ENCODE data around the gene PCDHB11.
A peak's percentile ranks its signal among the peaks of the same experiment; 100 is the strongest.
"Not testable (repeated sequence)": the region's sequence is repeated elsewhere in the genome, so short reads cannot be mapped to it uniquely, and the experiment has no call there.

PCDHB11 gene

DNA sequence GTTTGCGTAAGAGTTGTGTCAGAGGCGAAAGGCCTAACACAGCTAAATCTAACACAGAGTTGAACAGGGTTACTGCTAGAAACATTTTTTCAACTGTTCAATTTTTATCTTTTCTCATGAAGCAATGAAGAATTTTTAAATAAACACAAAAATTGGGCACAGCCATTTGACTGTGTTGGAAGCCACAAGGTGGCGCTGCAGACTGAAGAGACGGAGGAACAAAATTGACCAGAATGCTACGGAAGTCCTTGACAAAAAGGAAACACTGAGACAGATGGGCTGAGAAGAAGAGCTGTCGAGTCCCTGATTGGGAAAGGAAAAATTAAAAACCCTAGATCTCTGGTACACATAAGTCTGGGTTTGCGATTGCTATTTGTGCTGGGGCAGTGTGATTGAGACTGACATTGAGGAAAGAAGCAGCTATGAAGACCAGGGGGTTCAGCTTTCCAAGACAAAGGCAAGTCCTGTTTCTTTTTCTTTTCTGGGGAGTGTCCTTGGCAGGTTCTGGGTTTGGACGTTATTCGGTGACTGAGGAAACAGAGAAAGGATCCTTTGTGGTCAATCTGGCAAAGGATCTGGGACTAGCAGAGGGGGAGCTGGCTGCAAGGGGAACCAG lies 12.4 kb upstream of the PCDHB11 start, which contains the start of gene PCDHB9:
Gene PCDHB9 (plus strand): TSS at position 265 of the 616 bp plus-strand sequence. CDS start 158 bp downstream, at position 423.
- peak; percentile 50 for DNase-seq (ENCODE audit: low spot score)

DNA sequence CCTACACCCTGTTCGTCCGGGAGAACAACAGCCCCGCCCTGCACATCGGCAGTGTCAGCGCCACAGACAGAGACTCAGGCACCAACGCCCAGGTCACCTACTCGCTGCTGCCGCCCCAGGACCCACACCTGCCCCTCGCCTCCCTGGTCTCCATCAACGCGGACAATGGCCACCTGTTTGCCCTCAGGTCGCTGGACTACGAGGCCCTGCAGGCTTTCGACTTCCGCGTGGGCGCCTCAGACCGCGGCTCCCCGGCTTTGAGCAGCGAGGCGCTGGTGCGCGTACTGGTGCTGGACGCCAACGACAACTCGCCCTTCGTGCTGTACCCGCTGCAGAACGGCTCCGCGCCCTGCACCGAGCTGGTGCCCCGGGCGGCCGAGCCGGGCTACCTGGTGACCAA lies 10.7 kb upstream of the PCDHB11 start:
- not testable (repeated sequence) for DNase-seq (ENCODE audit: low spot score)

DNA sequence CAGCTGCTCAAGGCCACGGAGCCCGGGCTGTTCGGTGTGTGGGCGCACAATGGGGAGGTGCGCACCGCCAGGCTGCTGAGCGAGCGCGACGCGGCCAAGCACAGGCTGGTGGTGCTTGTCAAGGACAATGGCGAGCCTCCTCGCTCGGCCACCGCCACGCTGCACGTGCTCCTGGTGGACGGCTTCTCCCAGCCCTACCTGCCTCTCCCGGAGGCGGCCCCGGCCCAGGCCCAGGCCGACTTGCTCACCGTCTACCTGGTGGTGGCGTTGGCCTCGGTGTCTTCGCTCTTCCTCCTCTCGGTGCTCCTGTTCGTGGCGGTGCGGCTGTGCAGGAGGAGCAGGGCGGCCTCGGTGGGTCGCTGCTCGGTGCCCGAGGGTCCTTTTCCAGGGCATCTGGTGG lies 10.3 kb upstream of the PCDHB11 start:
- not testable (repeated sequence) for DNase-seq (ENCODE audit: low spot score)

DNA sequence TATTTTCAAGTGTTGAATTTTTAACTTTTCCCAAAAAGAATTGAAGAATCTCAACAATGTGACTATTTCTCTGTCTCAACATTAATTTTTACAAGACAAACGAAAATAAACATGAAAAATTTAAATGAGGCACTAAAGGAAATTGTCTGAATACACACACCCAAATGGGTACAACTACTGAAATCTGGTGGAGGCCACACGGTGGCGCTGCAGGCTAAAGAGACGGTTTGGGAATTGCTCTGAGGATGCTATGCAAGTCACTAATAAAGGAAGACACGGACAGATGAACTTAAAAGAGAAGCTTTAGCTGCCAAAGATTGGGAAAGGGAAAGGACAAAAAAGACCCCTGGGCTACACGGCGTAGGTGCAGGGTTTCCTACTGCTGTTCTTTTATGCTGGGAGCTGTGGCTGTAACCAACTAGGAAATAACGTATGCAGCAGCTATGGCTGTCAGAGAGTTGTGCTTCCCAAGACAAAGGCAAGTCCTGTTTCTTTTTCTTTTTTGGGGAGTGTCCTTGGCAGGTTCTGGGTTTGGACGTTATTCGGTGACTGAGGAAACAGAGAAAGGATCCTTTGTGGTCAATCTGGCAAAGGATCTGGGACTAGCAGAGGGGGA lies 7.2 kb upstream of the PCDHB11 start, which contains the start of gene PCDHB10:
Gene PCDHB10 (plus strand): TSS at position 244 of the 616 bp plus-strand sequence. CDS start 200 bp downstream, at position 444.
- DNase-seq (ENCODE audit: low spot score), result peak; percentile 64

DNA sequence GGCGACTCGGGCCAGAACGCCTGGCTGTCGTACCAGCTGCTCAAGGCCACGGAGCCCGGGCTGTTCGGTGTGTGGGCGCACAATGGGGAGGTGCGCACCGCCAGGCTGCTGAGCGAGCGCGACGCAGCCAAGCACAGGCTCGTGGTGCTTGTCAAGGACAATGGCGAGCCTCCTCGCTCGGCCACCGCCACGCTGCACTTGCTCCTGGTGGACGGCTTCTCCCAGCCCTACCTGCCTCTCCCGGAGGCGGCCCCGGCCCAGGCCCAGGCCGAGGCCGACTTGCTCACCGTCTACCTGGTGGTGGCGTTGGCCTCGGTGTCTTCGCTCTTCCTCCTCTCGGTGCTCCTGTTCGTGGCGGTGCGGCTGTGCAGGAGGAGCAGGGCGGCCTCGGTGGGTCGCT lies 5.1 kb upstream of the PCDHB11 start:
- DNase-seq (ENCODE audit: low spot score), result not testable (repeated sequence)

DNA sequence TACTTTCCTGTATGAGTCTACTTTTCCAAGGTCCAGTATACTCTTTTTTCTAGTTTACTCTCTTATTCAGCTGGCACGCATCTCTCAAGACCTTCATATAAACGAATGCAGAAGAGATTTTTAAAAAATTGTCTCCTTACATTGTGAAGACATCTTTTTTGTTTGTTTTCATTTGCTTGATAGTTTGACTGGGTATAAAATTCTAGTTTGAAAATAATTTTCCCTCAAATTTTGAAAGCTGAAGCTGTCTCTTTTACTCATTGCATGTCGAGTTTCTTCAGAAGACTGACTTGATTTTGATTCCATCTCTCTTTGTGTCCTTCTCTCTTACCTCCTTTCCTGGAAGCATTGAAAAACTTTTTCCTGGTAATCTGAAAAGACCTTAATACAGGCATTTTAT lies 3.1 kb upstream of the PCDHB11 start:
- DNase-seq (ENCODE audit: low spot score), result no peak

DNA sequence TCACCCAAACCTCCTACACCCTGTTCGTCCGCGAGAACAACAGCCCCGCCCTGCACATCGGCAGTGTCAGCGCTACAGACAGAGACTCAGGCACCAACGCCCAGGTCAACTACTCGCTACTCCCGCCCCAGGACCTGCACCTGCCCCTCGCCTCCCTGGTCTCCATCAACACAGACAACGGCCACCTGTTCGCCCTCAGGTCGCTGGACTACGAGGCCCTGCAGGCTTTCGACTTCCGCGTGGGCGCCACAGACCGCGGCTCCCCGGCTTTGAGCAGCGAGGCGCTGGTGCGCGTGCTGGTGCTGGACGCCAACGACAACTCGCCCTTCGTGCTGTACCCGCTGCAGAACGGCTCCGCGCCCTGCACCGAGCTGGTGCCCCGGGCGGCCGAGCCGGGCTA lies 1.7 kb downstream of the PCDHB11 start:
- not testable (repeated sequence) for DNase-seq (ENCODE audit: low spot score)

DNA sequence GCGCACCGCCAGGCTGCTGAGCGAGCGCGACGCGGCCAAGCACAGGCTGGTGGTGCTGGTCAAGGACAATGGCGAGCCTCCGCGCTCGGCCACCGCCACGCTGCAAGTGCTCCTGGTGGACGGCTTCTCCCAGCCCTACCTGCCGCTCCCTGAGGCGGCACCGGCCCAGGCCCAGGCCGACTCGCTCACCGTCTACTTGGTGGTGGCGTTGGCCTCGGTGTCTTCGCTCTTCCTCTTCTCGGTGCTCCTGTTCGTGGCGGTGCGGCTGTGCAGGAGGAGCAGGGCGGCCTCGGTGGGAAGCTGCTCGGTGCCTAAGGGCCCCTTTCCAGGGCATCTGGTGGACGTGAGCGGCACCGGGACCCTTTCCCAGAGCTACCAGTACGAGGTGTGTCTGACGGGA lies 2.2 kb downstream of the PCDHB11 start:
- DNase-seq (ENCODE audit: low spot score), result not testable (repeated sequence)

DNA sequence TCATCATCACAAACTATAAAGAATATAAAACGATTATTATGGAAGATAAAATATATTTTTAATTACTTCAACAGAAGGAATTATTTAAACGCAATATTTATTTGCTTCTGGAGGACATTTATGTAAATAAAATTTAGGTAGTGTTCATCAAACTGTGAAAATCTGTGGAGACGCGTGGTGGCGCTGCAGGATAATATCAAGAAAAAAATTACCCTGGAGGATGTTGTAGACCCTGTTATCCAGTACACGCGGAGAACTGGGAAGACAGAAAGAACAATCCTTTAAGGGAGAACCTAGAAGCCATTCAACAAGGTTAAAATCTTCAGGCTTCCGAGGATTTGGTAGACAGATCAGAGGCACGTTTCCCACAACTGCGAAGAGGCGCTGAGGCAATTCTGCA lies 9.1 kb downstream of the PCDHB11 start, which contains the start of gene PCDHB12:
Gene PCDHB12 (plus strand): TSS at position 242 of the 400 bp plus-strand sequence. CDS start 189 bp downstream, outside the sequence.
- DNase-seq (ENCODE audit: low spot score), result peak; percentile 43

DNA sequence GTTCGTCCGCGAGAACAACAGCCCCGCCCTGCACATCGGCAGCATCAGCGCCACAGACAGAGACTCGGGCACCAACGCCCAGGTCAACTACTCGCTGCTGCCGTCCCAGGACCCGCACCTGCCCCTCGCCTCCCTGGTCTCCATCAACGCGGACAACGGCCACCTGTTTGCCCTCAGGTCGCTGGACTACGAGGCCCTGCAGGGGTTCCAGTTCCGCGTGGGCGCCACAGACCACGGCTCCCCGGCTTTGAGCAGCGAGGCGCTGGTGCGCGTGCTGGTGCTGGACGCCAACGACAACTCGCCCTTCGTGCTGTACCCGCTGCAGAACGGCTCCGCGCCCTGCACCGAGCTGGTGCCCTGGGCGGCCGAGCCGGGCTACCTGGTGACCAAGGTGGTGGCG lies 10.9 kb downstream of the PCDHB11 start:
- DNase-seq (ENCODE audit: low spot score), result not testable (repeated sequence)

DNA sequence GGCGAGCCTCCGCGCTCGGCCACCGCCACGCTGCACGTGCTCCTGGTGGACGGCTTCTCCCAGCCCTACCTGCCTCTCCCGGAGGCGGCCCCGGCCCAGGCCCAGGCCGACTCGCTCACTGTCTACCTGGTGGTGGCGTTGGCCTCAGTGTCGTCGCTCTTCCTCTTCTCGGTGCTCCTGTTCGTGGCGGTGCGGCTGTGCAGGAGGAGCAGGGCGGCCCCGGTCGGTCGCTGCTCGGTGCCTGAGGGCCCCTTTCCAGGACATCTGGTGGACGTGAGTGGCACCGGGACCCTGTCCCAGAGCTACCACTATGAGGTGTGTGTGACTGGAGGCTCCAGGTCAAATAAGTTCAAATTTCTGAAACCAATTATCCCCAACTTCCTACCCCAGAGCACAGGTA lies 11.4 kb downstream of the PCDHB11 start:
- not testable (repeated sequence) for DNase-seq (ENCODE audit: low spot score)

DNA sequence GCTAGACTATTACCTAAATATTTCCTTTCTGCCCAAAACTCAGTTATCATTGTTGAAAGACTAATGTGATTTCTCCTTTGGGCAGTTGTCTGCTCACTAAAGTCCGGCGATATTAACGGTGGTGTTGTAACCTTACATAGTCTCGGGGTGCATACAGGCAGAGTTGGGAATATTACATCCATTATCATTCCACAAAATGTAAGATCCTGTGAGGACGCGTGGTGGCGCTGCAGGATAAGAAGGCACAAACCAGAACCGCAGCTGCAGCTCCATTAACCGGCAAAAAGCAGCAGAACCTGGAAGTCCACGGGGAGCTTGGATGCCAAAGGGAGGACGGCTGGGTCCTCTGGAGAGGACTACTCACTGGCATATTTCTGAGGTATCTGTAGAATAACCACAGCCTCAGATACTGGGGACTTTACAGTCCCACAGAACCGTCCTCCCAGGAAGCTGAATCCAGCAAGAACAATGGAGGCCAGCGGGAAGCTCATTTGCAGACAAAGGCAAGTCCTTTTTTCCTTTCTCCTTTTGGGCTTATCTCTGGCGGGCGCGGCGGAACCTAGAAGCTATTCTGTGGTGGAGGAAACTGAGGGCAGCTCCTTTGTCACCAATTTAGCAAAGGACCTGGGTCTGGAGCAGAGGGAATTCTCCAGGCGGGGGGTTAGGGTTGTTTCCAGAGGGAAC lies 14.4 kb downstream of the PCDHB11 start, which contains the start of gene PCDHB13:
Gene PCDHB13 (plus strand): TSS at position 264 of the 684 bp plus-strand sequence. CDS start 205 bp downstream, at position 469.
- not testable (repeated sequence) for DNase-seq (ENCODE audit: low spot score)

DNA sequence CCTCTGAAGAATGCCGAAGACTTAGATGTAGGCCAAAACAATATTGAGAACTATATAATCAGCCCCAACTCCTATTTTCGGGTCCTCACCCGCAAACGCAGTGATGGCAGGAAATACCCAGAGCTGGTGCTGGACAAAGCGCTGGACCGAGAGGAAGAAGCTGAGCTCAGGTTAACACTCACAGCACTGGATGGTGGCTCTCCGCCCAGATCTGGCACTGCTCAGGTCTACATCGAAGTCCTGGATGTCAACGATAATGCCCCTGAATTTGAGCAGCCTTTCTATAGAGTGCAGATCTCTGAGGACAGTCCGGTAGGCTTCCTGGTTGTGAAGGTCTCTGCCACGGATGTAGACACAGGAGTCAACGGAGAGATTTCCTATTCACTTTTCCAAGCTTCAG lies 15.2 kb downstream of the PCDHB11 start:
- DNase-seq (ENCODE audit: low spot score), result not testable (repeated sequence)

DNA sequence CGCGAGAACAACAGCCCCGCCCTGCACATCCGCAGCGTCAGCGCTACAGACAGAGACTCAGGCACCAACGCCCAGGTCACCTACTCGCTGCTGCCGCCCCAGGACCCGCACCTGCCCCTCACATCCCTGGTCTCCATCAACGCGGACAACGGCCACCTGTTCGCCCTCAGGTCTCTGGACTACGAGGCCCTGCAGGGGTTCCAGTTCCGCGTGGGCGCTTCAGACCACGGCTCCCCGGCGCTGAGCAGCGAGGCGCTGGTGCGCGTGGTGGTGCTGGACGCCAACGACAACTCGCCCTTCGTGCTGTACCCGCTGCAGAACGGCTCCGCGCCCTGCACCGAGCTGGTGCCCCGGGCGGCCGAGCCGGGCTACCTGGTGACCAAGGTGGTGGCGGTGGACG lies 16.1 kb downstream of the PCDHB11 start:
- not testable (repeated sequence) for DNase-seq (ENCODE audit: low spot score)

DNA sequence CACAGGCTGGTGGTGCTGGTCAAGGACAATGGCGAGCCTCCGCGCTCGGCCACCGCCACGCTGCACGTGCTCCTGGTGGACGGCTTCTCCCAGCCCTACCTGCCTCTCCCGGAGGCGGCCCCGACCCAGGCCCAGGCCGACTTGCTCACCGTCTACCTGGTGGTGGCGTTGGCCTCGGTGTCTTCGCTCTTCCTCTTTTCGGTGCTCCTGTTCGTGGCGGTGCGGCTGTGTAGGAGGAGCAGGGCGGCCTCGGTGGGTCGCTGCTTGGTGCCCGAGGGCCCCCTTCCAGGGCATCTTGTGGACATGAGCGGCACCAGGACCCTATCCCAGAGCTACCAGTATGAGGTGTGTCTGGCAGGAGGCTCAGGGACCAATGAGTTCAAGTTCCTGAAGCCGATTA lies 16.6 kb downstream of the PCDHB11 start:
- not testable (repeated sequence) for DNase-seq (ENCODE audit: low spot score)

DNA sequence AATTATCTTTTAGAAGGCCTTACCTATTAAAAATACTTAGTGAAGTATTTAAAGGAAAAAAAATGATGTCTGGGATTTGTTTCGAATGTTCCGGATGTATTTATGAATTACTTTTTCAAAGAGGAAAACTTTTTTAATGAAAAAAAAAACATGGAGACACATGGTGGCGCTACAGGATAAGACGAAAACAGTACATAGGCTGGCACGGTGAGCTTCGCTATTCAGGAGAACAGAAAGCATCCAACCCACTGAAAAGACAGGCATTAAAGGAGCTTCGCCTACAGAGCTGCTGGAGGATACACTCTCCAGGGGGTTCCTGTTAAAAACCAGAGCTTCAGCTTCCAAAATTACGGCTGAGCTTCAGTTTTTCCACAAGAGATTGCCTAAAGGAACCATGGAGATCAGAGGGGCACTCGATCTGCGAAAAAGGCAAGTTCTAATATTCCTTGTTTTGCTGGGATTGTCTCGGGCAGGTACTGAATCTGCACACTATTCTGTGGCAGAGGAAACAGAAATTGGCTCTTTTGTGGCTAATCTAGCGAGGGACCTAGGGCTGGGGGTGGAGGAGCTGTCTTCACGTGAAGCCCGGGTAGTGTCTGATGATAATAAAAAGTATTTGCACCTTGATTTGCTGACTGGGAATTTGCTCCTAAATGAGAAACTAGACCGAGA lies 23.8 kb downstream of the PCDHB11 start, which contains the start of gene PCDHB14:
Gene PCDHB14 (plus strand): TSS at position 232 of the 672 bp plus-strand sequence. CDS start 163 bp downstream, at position 395.
- DNase-seq (ENCODE audit: low spot score), result peak; percentile 68

DNA sequence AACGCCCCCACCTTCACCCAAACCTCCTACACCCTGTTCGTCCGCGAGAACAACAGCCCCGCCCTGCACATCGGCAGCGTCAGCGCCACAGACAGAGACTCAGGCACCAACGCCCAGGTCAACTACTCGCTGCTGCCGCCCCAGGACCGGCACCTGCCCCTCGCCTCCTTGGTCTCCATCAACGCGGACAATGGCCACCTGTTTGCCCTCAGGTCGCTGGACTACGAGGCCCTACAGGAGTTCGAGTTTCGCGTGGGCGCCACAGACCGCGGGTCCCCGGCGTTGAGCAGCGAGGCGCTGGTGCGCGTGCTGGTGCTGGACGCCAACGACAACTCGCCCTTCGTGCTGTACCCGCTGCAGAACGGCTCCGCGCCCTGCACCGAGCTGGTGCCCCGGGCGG lies 25.4 kb downstream of the PCDHB11 start:
- not testable (repeated sequence) for DNase-seq (ENCODE audit: low spot score)

DNA sequence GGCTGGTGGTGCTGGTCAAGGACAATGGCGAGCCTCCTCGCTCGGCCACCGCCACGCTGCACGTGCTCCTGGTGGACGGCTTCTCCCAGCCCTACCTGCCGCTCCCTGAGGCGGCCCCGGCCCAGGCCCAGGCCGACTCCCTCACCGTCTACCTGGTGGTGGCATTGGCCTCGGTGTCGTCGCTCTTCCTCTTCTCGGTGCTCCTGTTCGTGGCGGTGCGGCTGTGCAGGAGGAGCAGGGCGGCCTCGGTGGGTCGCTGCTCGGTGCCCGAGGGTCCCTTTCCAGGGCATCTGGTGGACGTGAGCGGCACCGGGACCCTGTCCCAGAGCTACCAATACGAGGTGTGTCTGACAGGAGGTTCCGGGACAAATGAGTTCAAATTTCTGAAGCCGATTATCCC lies 26.0 kb downstream of the PCDHB11 start:
- DNase-seq (ENCODE audit: low spot score), result not testable (repeated sequence)

DNA sequence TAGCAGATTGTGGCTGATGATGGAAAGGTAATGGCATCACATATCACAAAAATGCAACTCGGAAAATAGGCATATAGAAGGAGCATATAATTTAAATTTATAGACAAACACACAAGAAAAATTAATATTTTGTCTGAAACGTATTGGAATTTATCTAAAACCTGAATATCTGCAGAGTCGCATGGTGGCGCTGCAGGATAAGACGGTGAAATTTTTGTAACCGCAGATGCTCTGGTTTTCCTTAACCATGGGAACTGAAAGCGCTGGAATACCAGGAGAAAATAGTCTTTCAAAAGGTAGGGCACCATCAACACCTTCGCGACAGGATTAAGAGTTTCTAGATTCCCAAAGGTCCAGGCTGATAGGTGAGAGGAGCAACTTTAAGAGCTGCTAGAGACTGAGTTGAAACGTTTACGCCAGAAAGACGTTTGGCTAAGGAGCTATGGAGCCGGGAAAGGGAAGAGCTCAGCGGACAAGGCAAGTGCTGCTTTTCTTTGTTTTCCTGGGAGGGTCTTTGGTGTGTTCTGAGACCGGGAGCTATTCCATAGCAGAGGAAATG lies 34.8 kb downstream of the PCDHB11 start:
- peak; percentile 4 for DNase-seq (ENCODE audit: low spot score)

DNA sequence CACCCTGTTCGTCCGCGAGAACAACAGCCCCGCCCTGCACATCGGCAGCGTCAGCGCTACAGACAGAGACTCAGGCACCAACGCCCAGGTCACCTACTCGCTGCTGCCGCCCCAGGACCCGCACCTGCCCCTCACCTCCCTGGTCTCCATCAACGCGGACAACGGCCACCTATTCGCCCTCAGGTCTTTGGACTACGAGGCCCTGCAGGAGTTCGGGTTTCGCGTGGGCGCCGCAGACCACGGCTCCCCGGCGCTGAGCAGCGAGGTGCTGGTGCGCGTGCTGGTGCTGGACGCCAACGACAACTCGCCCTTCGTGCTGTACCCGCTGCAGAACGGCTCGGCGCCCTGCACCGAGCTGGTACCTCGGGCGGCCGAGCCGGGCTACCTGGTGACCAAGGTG lies 36.5 kb downstream of the PCDHB11 start:
- DNase-seq (ENCODE audit: low spot score), result not testable (repeated sequence)

DNA sequence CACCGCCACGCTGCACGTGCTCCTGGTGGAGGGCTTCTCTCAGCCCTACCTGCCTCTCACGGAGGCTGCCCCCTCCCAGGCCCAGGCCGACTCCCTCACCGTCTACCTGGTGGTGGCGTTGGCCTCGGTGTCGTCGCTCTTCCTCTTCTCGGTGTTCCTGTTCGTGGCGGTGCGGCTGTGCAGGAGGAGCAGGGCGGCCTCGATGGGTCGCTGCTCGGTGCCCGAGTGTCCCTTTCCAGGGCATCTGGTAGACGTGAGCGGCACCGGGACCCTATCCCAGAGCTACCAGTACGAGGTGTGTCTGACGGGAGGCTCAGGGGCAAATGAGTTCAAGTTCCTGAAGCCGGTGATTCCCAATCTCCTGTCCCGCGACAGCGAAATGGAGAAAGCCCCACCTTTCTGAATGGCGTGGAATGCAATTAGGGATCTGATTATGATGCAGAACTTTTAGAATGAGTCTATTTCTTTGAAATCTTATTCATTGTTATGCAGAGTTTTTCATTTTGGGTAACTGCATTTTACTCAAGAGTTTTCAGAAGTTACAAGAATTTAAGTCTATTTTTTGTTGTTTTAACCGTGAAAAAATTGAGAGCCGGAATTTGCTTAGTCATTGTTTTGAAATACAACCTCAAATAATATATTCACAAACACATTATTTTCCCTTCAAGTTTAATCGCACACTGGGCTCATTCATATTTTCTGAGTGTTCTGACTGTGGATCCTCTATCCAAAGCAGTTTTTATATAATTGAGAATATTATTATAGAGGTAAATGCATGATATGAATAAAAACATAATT lies 37.3 kb downstream of the PCDHB11 start:
- no peak for DNase-seq (ENCODE audit: low spot score)

Data from cerebellar cortex (tissue), 1 donor.